H9 (cell line): ENCODE results near the gene XPR1. TPM values are rescaled to one million over a fixed set of nuclear protein-coding genes. Genes with fewer than 3 reads are reported as not detected.

ENCODE experiments used
- DNase-seq: peaks from one replicate; pipeline ENCODE4 v3.0.0-alpha.2; 2017
- H2AFZ ChIP-seq: one replicate; pipeline ENCODE4 v1.6.1; 2013; ENCODE audit warnings: mild to moderate bottlenecking, low read length, control low read depth, moderate library complexity
- H2AK5ac ChIP-seq: 2 replicates; pipeline ENCODE4 v1.6.1; 2013; ENCODE audit warnings: low read length, control low read depth, mixed read lengths; ENCODE audit not compliant: insufficient read length
- H2BK120ac ChIP-seq: one replicate; pipeline ENCODE4 v1.6.1; 2013; ENCODE audit warnings: low read depth, mild to moderate bottlenecking, low read length, control low read depth, inconsistent platforms; ENCODE audit not compliant: poor library complexity, severe bottlenecking
- H2BK12ac ChIP-seq: 2 replicates; pipeline ENCODE4 v1.6.1; 2013; ENCODE audit warnings: low read length, control low read depth, mixed read lengths, low read depth; ENCODE audit not compliant: insufficient read length
- H2BK15ac ChIP-seq: 2 replicates; pipeline ENCODE4 v1.6.1; 2013; ENCODE audit warnings: low read depth, low read length, control low read depth
- H2BK20ac ChIP-seq: one replicate; pipeline ENCODE4 v1.6.1; 2013; ENCODE audit warnings: low read depth, mild to moderate bottlenecking, low read length, control low read depth, inconsistent platforms; ENCODE audit not compliant: poor library complexity, severe bottlenecking
- H2BK5ac ChIP-seq: 2 replicates; pipeline ENCODE4 v1.6.1; 2013; ENCODE audit warnings: low read length, control low read depth, mixed read lengths; ENCODE audit not compliant: insufficient read length
- H3K14ac ChIP-seq: 2 replicates; pipeline ENCODE4 v1.6.1; 2013; ENCODE audit warnings: low read length, control low read depth; ENCODE audit not compliant: insufficient read depth
- H3K18ac ChIP-seq: 2 replicates; pipeline ENCODE4 v1.6.1; 2013; ENCODE audit warnings: low read depth, mild to moderate bottlenecking, mixed read lengths, low read length, control low read depth; ENCODE audit not compliant: insufficient read length
- H3K23ac ChIP-seq: 2 replicates; pipeline ENCODE4 v1.6.1; 2013; ENCODE audit warnings: low read length, control low read depth, mixed read lengths, low read depth; ENCODE audit not compliant: insufficient read length
- H3K23me2 ChIP-seq: 2 replicates; pipeline ENCODE4 v1.6.1; 2013; ENCODE audit warnings: low read depth, mild to moderate bottlenecking, mixed read lengths, low read length, control low read depth; ENCODE audit not compliant: insufficient read length, poor library complexity, severe bottlenecking
- H3K27ac ChIP-seq: 2 replicates; pipeline ENCODE4 v1.5.1; 2013; ENCODE audit warnings: low read length, control low read depth, mixed read lengths, low read depth; ENCODE audit not compliant: insufficient read length
- H3K27me3 ChIP-seq: 2 replicates; pipeline ENCODE4 v1.6.1; 2013; ENCODE audit warnings: low read length, control low read depth, inconsistent platforms; ENCODE audit not compliant: insufficient read depth
- H3K4ac ChIP-seq: 2 replicates; pipeline ENCODE4 v1.6.1; 2013; ENCODE audit warnings: low read depth, mild to moderate bottlenecking, control low read depth, inconsistent platforms, low read length, moderate library complexity
- H3K4me1 ChIP-seq: 2 replicates; pipeline ENCODE4 v1.6.1; 2013; ENCODE audit warnings: low read length, control low read depth, inconsistent platforms; ENCODE audit not compliant: insufficient read depth
- H3K4me2 ChIP-seq: 2 replicates; pipeline ENCODE4 v1.6.1; 2013; ENCODE audit warnings: low read length, control low read depth, mixed read lengths; ENCODE audit not compliant: insufficient read length, insufficient read depth
- H3K56ac ChIP-seq: 2 replicates; pipeline ENCODE4 v1.6.1; 2013; ENCODE audit warnings: low read depth, mild to moderate bottlenecking, mixed read lengths, low read length, control low read depth; ENCODE audit not compliant: insufficient read length
- H3K79me1 ChIP-seq: 2 replicates; pipeline ENCODE4 v1.6.1; 2013; ENCODE audit warnings: low read depth, mild to moderate bottlenecking, moderate library complexity, low read length, control low read depth, inconsistent platforms; ENCODE audit not compliant: insufficient read depth, poor library complexity, severe bottlenecking
- H3K79me2 ChIP-seq: 2 replicates; pipeline ENCODE4 v1.6.1; 2013; ENCODE audit warnings: low read length, control low read depth, inconsistent platforms; ENCODE audit not compliant: insufficient read depth
- H3K9ac ChIP-seq: 2 replicates; pipeline ENCODE4 v1.6.1; 2013; ENCODE audit warnings: low read length, control low read depth, mixed read lengths; ENCODE audit not compliant: insufficient read length; ENCODE audit errors: extremely low read depth
- H3K9me3 ChIP-seq: one replicate; pipeline ENCODE4 v1.6.1; 2013; ENCODE audit warnings: low read depth, low read length, inconsistent platforms; ENCODE audit not compliant: control insufficient read depth
- H3T11ph ChIP-seq: one replicate; pipeline ENCODE4 v1.6.1; 2013; ENCODE audit warnings: mild to moderate bottlenecking, low read length, control low read depth, inconsistent platforms
- H4K20me1 ChIP-seq: one replicate; pipeline ENCODE4 v1.6.1; 2013; ENCODE audit not compliant: control insufficient read depth, insufficient read length, insufficient read depth
- H4K5ac ChIP-seq: 2 replicates; pipeline ENCODE4 v1.6.1; 2013; ENCODE audit warnings: low read depth, mild to moderate bottlenecking, mixed read lengths, low read length, control low read depth; ENCODE audit not compliant: insufficient read length
- H4K8ac ChIP-seq: replicated peaks from 2 replicates; pipeline ENCODE4 v1.6.1; 2013; ENCODE audit warnings: low read length, control low read depth, mixed read lengths, low read depth; ENCODE audit not compliant: insufficient read length
- H4K91ac ChIP-seq: 2 replicates; pipeline ENCODE4 v1.6.1; 2013; ENCODE audit warnings: low read depth, mild to moderate bottlenecking, moderate library complexity, mixed read lengths, low read length, control low read depth; ENCODE audit not compliant: insufficient read length
- H3K27ac Mint-ChIP-seq, 3 experiments: 2 replicates in 2 of 3; 3 replicates in 1 of 3; pipeline ENCODE4 v1.8.0; 2020 to 2021; ENCODE audit warnings: mixed read lengths in 3 of 3, mild to moderate bottlenecking in 1 of 3, moderate library complexity in 1 of 3
- H3K27me3 Mint-ChIP-seq: 2 replicates; pipeline ENCODE4 v1.8.0; 2021; ENCODE audit warnings: low read depth, mild to moderate bottlenecking, moderate library complexity, mixed read lengths
- H3K36me3 Mint-ChIP-seq, 3 experiments: 2 replicates in 2 of 3; 3 replicates in 1 of 3; pipeline ENCODE4 v1.8.0; 2020 to 2021; ENCODE audit warnings: low read depth in 3 of 3, mixed read lengths in 3 of 3; ENCODE audit not compliant: insufficient read depth in 1 of 3
- H3K4me1 Mint-ChIP-seq, 2 experiments: 2 replicates each; pipeline ENCODE4 v1.8.0; 2020; ENCODE audit warnings: mixed read lengths in 2 of 2
- H3K4me3 Mint-ChIP-seq, 2 experiments: 2 replicates in 1 of 2; 3 replicates in 1 of 2; pipeline ENCODE4 v1.8.0; 2020 to 2021; ENCODE audit warnings: mild to moderate bottlenecking in 2 of 2, mixed read lengths in 2 of 2, moderate library complexity in 1 of 2
- H3K9me3 Mint-ChIP-seq, 2 experiments: 2 replicates in 1 of 2; 3 replicates in 1 of 2; pipeline ENCODE4 v1.8.0; 2020; ENCODE audit warnings: mild to moderate bottlenecking in 2 of 2, mixed read lengths in 2 of 2, moderate library complexity in 1 of 2
- CTCF ChIP-seq: fragments of 200-600 bp; sonication (generic); conservative IDR thresholded peaks from 3 replicates; pipeline ENCODE4 v1.8.0; 2021; ENCODE audit warnings: antibody characterized with exemption, mild to moderate bottlenecking
- WGBS: extraction: QIAGEN DNeasy Blood & Tissue Kit; methylation state at CpG from one replicate; pipeline ENCODE4 v1.1.7; 2013; ENCODE audit warnings: missing lambda C conversion rate, low lambda C conversion rate, mixed read lengths; ENCODE audit not compliant: insufficient read length; ENCODE audit errors: extremely low coverage; 5-methylcytosine and 5-hydroxymethylcytosine counted together
- total RNA-seq: library from RNA; stranded (reverse); gene quantifications from 2 replicates; pipeline ENCODE4 v1.2.1, GENCODE V29; 2021

Gene XPR1
- total RNA-seq, 1 experiment from 2014 or later = 34.1 TPM

DNA sequence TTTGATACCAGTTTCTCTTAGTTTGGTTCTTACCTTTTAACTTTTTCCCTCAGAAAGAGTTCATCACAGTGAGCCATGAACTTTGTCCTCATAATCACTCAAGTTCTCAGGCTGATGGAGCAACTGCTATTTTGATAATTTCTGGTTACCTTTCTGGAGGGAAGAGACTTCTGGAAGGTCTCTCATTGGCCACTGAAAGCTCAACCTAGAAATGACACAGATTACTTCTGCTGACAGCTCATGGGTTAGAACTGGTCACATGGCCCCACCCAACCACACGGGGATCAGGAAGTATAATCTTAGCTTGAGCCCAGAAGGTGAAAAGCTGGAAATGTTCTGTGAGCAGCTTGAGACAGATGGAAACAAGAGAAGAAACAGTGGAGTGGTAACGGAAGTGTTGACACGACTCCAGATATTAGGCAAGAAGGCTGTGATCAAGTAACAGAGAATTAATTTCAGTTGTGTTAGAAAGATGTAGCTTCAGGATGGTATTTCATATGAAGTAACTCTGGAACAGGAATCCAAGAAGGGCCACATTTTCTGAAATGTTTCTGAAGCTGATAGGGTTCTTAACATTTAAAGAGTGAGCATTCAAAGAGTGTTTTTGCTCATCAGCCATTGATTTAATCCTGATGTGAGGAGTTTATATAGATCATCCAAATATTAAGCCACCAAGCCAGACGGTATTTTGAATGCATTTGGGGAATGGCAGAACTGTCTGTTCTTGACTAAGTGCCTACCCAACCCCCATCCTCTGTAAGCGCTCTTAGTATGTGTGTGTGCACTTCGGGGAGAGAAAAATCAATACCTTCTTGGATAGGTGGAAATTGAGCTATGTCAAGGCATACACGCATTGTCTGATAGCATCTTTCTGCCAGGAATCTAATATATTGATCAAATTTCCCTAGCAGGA lies 21.9 kb upstream of the XPR1 start:
- no peaks in the 10 kb centered on the region for H3K9me3 ChIP-seq
- no peak overlapping the region for H2BK20ac ChIP-seq
- no peaks in the 10 kb centered on the region for H4K20me1 ChIP-seq
- no peak overlapping the region for H3K23ac ChIP-seq
- no peak overlapping the region for H2AFZ ChIP-seq
- no peak overlapping the region for H2BK120ac ChIP-seq
- H3K4me2 ChIP-seq = no peak overlapping the region
- Mint-ChIP-seq H3K27me3 (no peaks in the 10 kb centered on the region), H3K4me1 (peaks cover 28 to 30% of the 10 kb centered on the region in 2 experiments), H3K36me3 (no peaks in the 10 kb centered on the region), H3K4me3 (no peak overlapping the region), H3K27ac (no peak overlapping the region), H3K9me3 (no peaks in the 10 kb centered on the region)
- no peak for TF ChIP-seq CTCF
- DNase-seq = no peak
- H2AK5ac ChIP-seq = no peak overlapping the region
- no peak overlapping the region for H3T11ph ChIP-seq
- no peak overlapping the region for H2BK12ac ChIP-seq
- no peak overlapping the region for H4K8ac ChIP-seq
- H3K23me2 ChIP-seq = no peaks in the 10 kb centered on the region
- no peak overlapping the region for H3K18ac ChIP-seq
- no peak overlapping the region for H3K56ac ChIP-seq
- no peak overlapping the region for H4K91ac ChIP-seq
- peak overlapping the region; percentile 8 for H2BK5ac ChIP-seq
- no peak overlapping the region for H3K14ac ChIP-seq
- H3K4ac ChIP-seq = no peak overlapping the region
- H3K79me1 ChIP-seq = no peaks in the 10 kb centered on the region
- H3K4me1 ChIP-seq = no peaks in the 10 kb centered on the region; the same call in 1 of the 2 replicates
- H3K79me2 ChIP-seq = no peaks in the 10 kb centered on the region
- H2BK15ac ChIP-seq = no peak overlapping the region
- no peaks in the 10 kb centered on the region for H3K27me3 ChIP-seq
- no CpG with 5 or more reads among the region's 7 CpGs for WGBS
- H3K27ac ChIP-seq = no peak overlapping the region
- no peak overlapping the region for H4K5ac ChIP-seq
- H3K9ac ChIP-seq = no peak overlapping the region
